Transverse colon (tissue), 4 donors: ENCODE results near the gene LMF1. TPM values are rescaled to one million over a fixed set of nuclear protein-coding genes. Genes with fewer than 3 reads are reported as not detected.

Experiments used
- DNase-seq: peaks from one replicate; pipeline ENCODE4 v3.0.0-alpha.2; 2019
- H3K27ac ChIP-seq, 4 donors: fragments of 200-600 bp; sonication (generic); 2 replicates each; pipeline ENCODE4 v1.5.1; 2016 to 2018; ENCODE audit warnings: inconsistent platforms in 4 of 4
- H3K27me3 ChIP-seq: fragments of 200-600 bp; sonication (generic); 2 replicates; pipeline ENCODE4 v1.5.1; 2017; ENCODE audit warnings: inconsistent platforms
- H3K36me3 ChIP-seq, 4 donors: fragments of 200-600 bp; sonication (generic); 2 replicates each; pipeline ENCODE4 v1.5.1; 2017 to 2019; ENCODE audit warnings: inconsistent platforms in 4 of 4
- H3K4me1 ChIP-seq, 4 donors: fragments of 200-600 bp; sonication (generic); 2 replicates each; pipeline ENCODE4 v1.5.1; 2017 to 2020; ENCODE audit warnings: inconsistent platforms in 4 of 4
- H3K4me3 ChIP-seq, 4 donors: fragments of 200-600 bp; sonication (generic); 1 replicate in 1 of 4; 2 replicates in 3 of 4; pipeline versions ENCODE4 v1.5.1 to v1.6.1; 2017 to 2019; ENCODE audit warnings: inconsistent platforms in 4 of 4
- H3K9me3 ChIP-seq, 2 donors: fragments of 200-600 bp; sonication (generic); 2 replicates each; pipeline ENCODE4 v1.5.1; 2017 to 2019; ENCODE audit warnings: inconsistent platforms in 2 of 2
- CTCF ChIP-seq, 5 experiments: fragments of 200-600 bp in 3 of 5; fragments of 450-650 bp in 2 of 5; sonication (generic) in 3 of 5; IDR thresholded peaks; 1 replicate in 2 of 5; 2 replicates in 3 of 5; pipeline ENCODE4 v1.5.1; 2016 to 2017; ENCODE audit warnings: antibody characterized with exemption in 5 of 5, inconsistent platforms in 3 of 5, mild to moderate bottlenecking in 2 of 5, moderate library complexity in 1 of 5
- EP300 ChIP-seq: sonication (generic); formaldehyde crosslinking; IDR thresholded peaks from one replicate; pipeline ENCODE4 v1.6.1; 2017; ENCODE audit warnings: antibody characterized with exemption, low read depth
- POLR2A ChIP-seq: fragments of 450-650 bp; IDR thresholded peaks from one replicate; pipeline ENCODE4 v1.6.1; 2016; ENCODE audit warnings: antibody characterized with exemption, mild to moderate bottlenecking, moderate library complexity
- POLR2AphosphoS5 ChIP-seq, 3 donors: sonication (generic); formaldehyde crosslinking; IDR thresholded peaks; one replicate each; pipeline ENCODE4 v1.6.1; 2016; ENCODE audit warnings: antibody characterized with exemption in 3 of 3
- WGBS, 2 donors: methylation state at CpG; one replicate each; pipeline ENCODE4 v1.1.5; 2018; ENCODE audit warnings: low coverage in 1 of 2; 5-methylcytosine and 5-hydroxymethylcytosine counted together
- in situ Hi-C, 4 donors: fragments of 200-750 bp; cut with MboI; loops; one replicate each; pipeline versions ENCODE4 v1.15.0 to v1.15.1; 2017; ENCODE audit warnings: low sequenced_read_pairs in 3 of 4, low pct_ligation_motif_present in 1 of 4, low pct_unique_long_range_greater_than_20kb in 1 of 4
- intact Hi-C: fragments of 100-400 bp; cut with DNase I; formaldehyde crosslinking; loops from one replicate; pipeline ENCODE4 v1.15.1; 2023; ENCODE audit warnings: low total_unique reads
- total RNA-seq, 4 donors: library from RNA; depleted of rRNA; stranded (reverse); fragments of >200 nt; gene quantifications; one replicate each; pipeline ENCODE4 v1.1.0, GENCODE V29; 2016

The LMF1 gene
- total RNA-seq, 4 donors from 2014 or later = 15.9 to 34.8 (median 19.6) TPM

- Histone ChIP-seq H3K4me3 (no peak overlapping the region), H3K27ac (no peak overlapping the region), H3K27me3 (peaks cover 15% of the 10 kb centered on the region), H3K36me3 (no peaks in the 10 kb centered on the region), H3K4me1 (peaks cover 0 to 12% (median 9%) of the 10 kb centered on the region in 4 donors), H3K9me3 (peaks cover 10 to 14% of the 10 kb centered on the region in 2 donors)
- TF ChIP-seq EP300 = no peak
- no peak for TF ChIP-seq CTCF (IDR thresholded peaks at IDR 0.05)
- TF ChIP-seq POLR2AphosphoS5 (IDR thresholded peaks at IDR 0.05) = no peak
- TF ChIP-seq POLR2A = no peak
- WGBS, 2 donors = 46% methylated on average over 16 of the region's 27 CpGs; no CpG with 5 or more reads in 1 of the 2 donors
- intact Hi-C loops (no loop called here), in situ Hi-C loops (no loop called here)
- DNase-seq = no peak
Measured at GRCh38 chr16:831571-832413, 139.0 kb downstream of the LMF1 start.

GRCh38 chr16:830871-831570 lies 139.8 kb downstream of the LMF1 start:
- intact Hi-C loops = no loop called here
- Histone ChIP-seq H3K4me3 (no peak overlapping the region), H3K36me3 (no peaks in the 10 kb centered on the region), H3K9me3 (peaks cover 2 to 6% of the 10 kb centered on the region in 2 donors), H3K4me1 (peaks cover 0 to 12% (median 9%) of the 10 kb centered on the region in 4 donors), H3K27me3 (peaks cover 16% of the 10 kb centered on the region), H3K27ac (no peak overlapping the region)
- no peak for DNase-seq
- no peak for TF ChIP-seq POLR2A
- TF ChIP-seq CTCF (IDR thresholded peaks at IDR 0.05) = no peak
- no peak for TF ChIP-seq POLR2AphosphoS5 (IDR thresholded peaks at IDR 0.05)
- no peak for TF ChIP-seq EP300
- WGBS, 2 donors = 75% methylated on average over 23 of the region's 24 CpGs; no CpG with 5 or more reads in 1 of the 2 donors
- in situ Hi-C loops = no loop called here

DNA sequence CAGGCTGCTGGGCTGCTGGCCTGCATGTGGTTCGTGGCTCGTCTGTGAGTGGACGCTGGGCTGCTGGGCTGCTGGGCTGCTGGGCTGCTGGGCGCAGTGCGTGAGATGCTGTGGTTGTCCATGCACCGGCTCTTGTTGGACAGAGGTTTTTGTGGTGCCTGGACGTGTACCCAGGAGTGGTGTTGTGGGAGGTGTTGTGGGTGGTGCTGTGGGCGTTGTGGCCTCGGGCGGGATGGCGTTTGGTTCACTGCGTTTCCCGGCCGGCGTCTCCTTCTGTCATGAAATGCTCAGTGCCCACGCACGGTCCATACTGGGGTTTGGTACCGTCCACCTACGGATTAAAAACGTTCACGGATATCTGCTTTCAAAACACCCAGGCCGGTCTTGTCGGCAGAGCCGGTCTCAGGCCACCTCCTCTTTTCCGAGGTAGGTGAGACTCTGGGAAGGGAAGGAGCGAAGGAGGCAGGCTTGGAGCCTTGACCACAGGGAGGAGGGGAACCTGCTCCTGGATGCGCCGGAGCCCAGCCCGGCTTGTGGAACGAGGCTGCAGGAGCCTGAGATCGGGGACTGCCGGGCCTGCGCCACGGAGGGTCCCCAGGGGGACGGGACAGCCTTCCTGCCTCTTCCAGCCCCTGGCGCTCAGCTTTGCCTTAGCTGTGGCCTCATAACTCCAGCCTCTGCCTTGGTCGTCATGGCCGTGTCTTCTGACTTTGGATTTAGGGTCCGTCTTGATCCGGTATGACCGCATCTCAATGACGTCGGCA lies 140.5 kb downstream of the LMF1 start:
- Histone ChIP-seq H3K27me3 (peaks cover 23% of the 10 kb centered on the region), H3K27ac (no peak overlapping the region), H3K4me3 (no peak overlapping the region), H3K4me1 (peaks cover 0 to 12% (median 9%) of the 10 kb centered on the region in 4 donors), H3K36me3 (no peaks in the 10 kb centered on the region), H3K9me3 (no peaks in the 10 kb centered on the region)
- intact Hi-C loops = no loop called here
- 89% methylated on average over 43 of the region's 43 CpGs; no CpG with 5 or more reads in 1 of the 2 donors for WGBS, 2 donors
- no peak for DNase-seq
- in situ Hi-C loops = no loop called here
- TF ChIP-seq POLR2A = no peak
- TF ChIP-seq CTCF (IDR thresholded peaks at IDR 0.05) = no peak
- no peak for TF ChIP-seq EP300
- no peak for TF ChIP-seq POLR2AphosphoS5 (IDR thresholded peaks at IDR 0.05)

DNA sequence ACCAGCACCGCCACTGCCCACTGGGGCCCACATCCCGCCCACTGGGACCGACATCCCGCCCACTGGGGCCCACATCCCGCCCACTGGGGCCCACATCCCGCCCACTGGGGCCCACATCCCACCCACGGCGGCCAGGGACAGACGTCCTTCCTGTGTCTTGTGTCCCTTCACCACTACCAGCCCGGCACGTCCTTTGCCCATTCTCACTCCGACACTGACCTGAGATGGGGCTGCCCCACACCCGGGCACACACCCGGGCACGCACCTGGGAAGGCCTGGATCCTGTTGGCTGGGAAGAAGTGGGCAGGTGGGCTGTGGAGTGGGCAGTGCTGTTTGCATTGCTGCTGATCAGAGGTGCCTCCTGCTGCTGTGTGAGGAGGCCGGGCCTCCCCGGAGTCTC lies 141.9 kb downstream of the LMF1 start:
- Histone ChIP-seq H3K4me3 (no peak overlapping the region), H3K9me3 (no peaks in the 10 kb centered on the region), H3K27ac (no peak overlapping the region), H3K27me3 (peaks cover 34% of the 10 kb centered on the region), H3K36me3 (no peaks in the 10 kb centered on the region), H3K4me1 (peaks cover 0 to 12% (median 9%) of the 10 kb centered on the region in 4 donors)
- WGBS, 2 donors = 82% methylated on average over 17 of the region's 17 CpGs; no CpG with 5 or more reads in 1 of the 2 donors
- no peak for DNase-seq
- in situ Hi-C loops (no loop called here), intact Hi-C loops (no loop called here)
- TF ChIP-seq EP300 (no peak), POLR2AphosphoS5 (IDR thresholded peaks at IDR 0.05) (no peak), POLR2A (no peak), CTCF (IDR thresholded peaks at IDR 0.05) (no peak)
